Measurements from ENCODE around the gene SRP68. TPM values are rescaled to one million over a fixed set of nuclear protein-coding genes. Genes with fewer than 3 reads are reported as not detected.

The SRP68 gene
- polyA plus RNA-seq, 1 of the 3 experiments (the other 2 are of a cell fraction): 76.8 TPM

DNA sequence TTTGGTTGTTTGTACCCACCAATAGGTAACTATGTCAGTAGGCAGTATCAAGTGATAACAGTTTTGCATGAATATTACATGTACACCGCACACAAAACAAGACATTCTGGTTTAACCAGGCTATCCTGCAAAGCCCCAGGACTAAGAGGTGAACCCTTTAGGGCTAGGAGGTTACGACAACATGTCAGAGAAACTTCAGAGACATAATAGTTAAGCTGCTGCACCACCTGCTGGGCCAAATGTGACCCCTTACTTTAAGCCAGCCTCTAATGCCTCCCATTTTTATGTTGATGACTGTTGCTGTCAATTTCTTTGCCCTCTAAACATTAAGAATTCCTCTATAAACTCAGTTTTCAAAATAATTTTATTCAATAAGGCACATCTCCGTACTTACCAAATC is 15.4 kb downstream of the SRP68 start:
- WGBS (ENCODE audit: low lambda C conversion rate): 97% methylated on average over 3 of the region's 3 CpGs
- CTCF ChIA-PET: interaction anchor here (0.9 to 3.9 kb wide), 4 partner anchors 22 to 223 kb away, joined by 3 to 18 read pairs (median 4); partner anchors contain the start of gene ZACN

GRCh38 chr17:76054112-76054476 is 18.2 kb downstream of the SRP68 start:
- Histone ChIP-seq H3K4me2 (no peak overlapping the region), H3K4me1 (ENCODE audit: control insufficient read depth in 1 of 2, insufficient read depth in 2 of 2, low read depth in 1 of 2, low read length in 1 of 2) (no peaks in the 10 kb centered on the region), H3F3A (replicated peaks; ENCODE audit: insufficient read depth) (peaks cover 11% of the 10 kb centered on the region), H2AFZ (ENCODE audit: low read depth) (no peak overlapping the region), H3K9me3 (no peaks in the 10 kb centered on the region), H3K36me3 (replicated peaks in 1 of 2; ENCODE audit: control insufficient read depth in 1 of 2, insufficient read depth in 2 of 2, low read length in 1 of 2) (peaks cover 60 to 80% of the 10 kb centered on the region in 2 experiments), H3K9ac (no peak overlapping the region), H3K27ac (ENCODE audit: low read depth in 2 of 2, low read length in 1 of 2) (no peak overlapping the region), H3K9me2 (no peaks in the 10 kb centered on the region), H3K79me2 (ENCODE audit: insufficient read depth) (peaks cover 22% of the 10 kb centered on the region; the same call in 1 of the 2 replicates), H3K4me3 (ENCODE audit: low read depth in 2 of 2, low read length in 1 of 2) (no peak overlapping the region), H4K20me1 (ENCODE audit: insufficient read depth) (no peaks in the 10 kb centered on the region), H3K27me3 (ENCODE audit: insufficient read depth) (no peaks in the 10 kb centered on the region)
- CTCF ChIA-PET: interaction anchor here (0.9 to 2.1 kb wide), 4 partner anchors 20 to 149 kb away, joined by 3 to 8 read pairs (median 3); no protein-coding TSS in a partner anchor
- TF ChIP-seq FOXM1 (IDR thresholded peaks at IDR 0.05; ENCODE audit: low read depth): no peak
- TF ChIP-seq RXRA (IDR thresholded peaks at IDR 0.05; ENCODE audit: borderline replicate concordance, low read depth): no peak
- no peak for TF ChIP-seq EZH2phosphoT487 (IDR thresholded peaks at IDR 0.05; ENCODE audit: borderline replicate concordance, low read depth)
- POLR2A ChIA-PET: no interaction called here
- no peak for DNase-seq
- 99% methylated on average over 4 of the region's 4 CpGs for WGBS (ENCODE audit: low lambda C conversion rate)

More for the DNA sequence above, 15.4 kb downstream of the SRP68 start:
- Histone ChIP-seq H3K9me3 (no peaks in the 10 kb centered on the region), H3K27me3 (ENCODE audit: insufficient read depth) (no peaks in the 10 kb centered on the region), H3K4me2 (no peak overlapping the region), H3K79me2 (ENCODE audit: insufficient read depth) (peaks cover 21% of the 10 kb centered on the region; the same call in 1 of the 2 replicates), H3K4me3 (ENCODE audit: low read depth in 2 of 2, low read length in 1 of 2) (no peak overlapping the region), H4K20me1 (ENCODE audit: insufficient read depth) (no peaks in the 10 kb centered on the region), H3K4me1 (ENCODE audit: control insufficient read depth in 1 of 2, insufficient read depth in 2 of 2, low read depth in 1 of 2, low read length in 1 of 2) (no peaks in the 10 kb centered on the region), H2AFZ (ENCODE audit: low read depth) (no peak overlapping the region), H3K9me2 (no peaks in the 10 kb centered on the region), H3K36me3 (replicated peaks in 1 of 2; ENCODE audit: control insufficient read depth in 1 of 2, insufficient read depth in 2 of 2, low read length in 1 of 2) (peaks cover 55 to 78% of the 10 kb centered on the region in 2 experiments), H3K27ac (ENCODE audit: low read depth in 2 of 2, low read length in 1 of 2) (no peak overlapping the region), H3F3A (replicated peaks; ENCODE audit: insufficient read depth) (no peaks in the 10 kb centered on the region), H3K9ac (no peak overlapping the region)
- DNase-seq: no peak
- POLR2A ChIA-PET: interaction anchor here (0.6 kb wide), 1 partner anchor 37 kb away, joined by 3 read pairs; no protein-coding TSS in a partner anchor
- TF ChIP-seq RAD21 (IDR thresholded peaks at IDR 0.05; ENCODE audit: low read length): no peak
- no peak for TF ChIP-seq TCF12 (IDR thresholded peaks at IDR 0.05)
- no peak for TF ChIP-seq REST (IDR thresholded peaks at IDR 0.05; ENCODE audit: low read depth, low read length)
- TF ChIP-seq, protein P1, sequence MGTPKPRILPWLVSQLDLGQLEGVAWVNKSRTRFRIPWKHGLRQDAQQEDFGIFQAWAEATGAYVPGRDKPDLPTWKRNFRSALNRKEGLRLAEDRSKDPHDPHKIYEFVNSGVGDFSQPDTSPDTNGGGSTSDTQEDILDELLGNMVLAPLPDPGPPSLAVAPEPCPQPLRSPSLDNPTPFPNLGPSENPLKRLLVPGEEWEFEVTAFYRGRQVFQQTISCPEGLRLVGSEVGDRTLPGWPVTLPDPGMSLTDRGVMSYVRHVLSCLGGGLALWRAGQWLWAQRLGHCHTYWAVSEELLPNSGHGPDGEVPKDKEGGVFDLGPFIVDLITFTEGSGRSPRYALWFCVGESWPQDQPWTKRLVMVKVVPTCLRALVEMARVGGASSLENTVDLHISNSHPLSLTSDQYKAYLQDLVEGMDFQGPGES (IDR thresholded peaks at IDR 0.05; ENCODE audit: low read depth, low read length): no peak
